Stimulated activated CD4-positive, alpha-beta T cell treated with anti-CD3 and anti-CD28 coated beads, Interleukin-15, amount 100 ng/mL, for 48 hours (primary cell): ENCODE measurements around the gene LRRC7.

Experiments used
- DNase-seq, 2 donors: peaks; one replicate each; pipeline ENCODE4 v3.0.0-alpha.2; 2020; ENCODE audit warnings: low read depth in 2 of 2

Gene LRRC7

GRCh38 chr1:70091811-70092210, 524.1 kb downstream of the LRRC7 start:
- no peak for DNase-seq

DNA sequence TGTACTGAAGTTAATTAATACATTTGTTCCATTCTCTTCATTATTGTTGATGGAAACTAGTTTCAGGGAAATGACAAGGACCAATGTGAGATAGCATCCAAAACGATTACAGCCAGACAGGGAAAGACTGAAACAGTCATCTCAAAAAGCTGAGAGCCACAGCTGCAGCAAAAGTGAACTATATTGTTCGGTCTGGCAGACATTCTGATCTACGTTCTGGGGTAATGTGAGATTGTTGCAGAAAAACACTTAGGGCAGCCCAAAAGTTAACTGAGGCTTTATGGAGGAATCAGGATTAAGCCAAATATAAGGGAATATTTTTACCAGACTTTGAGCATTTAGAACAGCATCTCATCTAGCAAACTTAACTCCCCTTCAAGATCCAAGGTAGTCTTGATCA, 524.8 kb downstream of the LRRC7 start:
- DNase-seq: no peak

- no peak for DNase-seq
Observed at GRCh38 chr1:70093250-70093975, 525.7 kb downstream of the LRRC7 start.

GRCh38 chr1:70101231-70101630, 533.5 kb downstream of the LRRC7 start:
- DNase-seq: no peak

DNA sequence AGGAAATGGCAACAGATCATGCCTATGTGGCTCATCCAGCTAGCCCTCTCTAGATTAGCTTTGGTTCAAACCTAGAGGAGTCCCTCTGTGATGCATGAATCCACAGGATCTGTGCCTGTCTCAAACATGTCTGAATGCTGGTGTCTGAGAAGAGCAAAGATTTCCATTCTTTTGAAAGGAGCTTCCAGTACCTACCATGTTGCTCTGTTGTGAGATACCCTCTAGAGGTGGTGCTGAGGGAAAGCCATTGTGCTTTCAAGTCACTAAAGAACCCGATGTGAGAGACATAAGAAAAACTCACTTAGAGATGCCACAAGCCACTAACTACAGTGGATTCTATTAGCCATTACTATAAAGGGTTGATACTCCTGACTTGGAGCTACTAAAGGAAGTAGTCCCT, 534.1 kb downstream of the LRRC7 start:
- DNase-seq: no peak

DNA sequence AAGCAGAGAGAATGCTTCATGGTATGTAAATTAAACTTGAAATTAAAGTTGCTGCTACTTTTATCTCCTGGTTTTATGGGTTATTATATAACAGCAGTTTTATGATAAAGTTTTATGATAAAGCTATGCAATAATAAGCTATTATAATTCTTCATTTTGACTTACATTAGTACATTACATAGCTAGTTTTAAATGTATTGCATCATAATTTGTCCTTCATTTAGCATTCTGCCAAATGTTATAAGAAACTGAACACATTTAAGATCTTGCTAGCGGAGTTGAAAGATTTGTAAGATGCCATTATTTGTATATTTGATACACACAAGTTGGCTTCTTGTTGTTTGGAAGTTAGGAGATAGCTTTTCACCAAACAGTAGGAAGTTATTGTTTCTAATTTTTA, 536.0 kb downstream of the LRRC7 start:
- DNase-seq: no peak

- no peak for DNase-seq
Observed at GRCh38 chr1:70109241-70109640, 541.5 kb downstream of the LRRC7 start.

DNA sequence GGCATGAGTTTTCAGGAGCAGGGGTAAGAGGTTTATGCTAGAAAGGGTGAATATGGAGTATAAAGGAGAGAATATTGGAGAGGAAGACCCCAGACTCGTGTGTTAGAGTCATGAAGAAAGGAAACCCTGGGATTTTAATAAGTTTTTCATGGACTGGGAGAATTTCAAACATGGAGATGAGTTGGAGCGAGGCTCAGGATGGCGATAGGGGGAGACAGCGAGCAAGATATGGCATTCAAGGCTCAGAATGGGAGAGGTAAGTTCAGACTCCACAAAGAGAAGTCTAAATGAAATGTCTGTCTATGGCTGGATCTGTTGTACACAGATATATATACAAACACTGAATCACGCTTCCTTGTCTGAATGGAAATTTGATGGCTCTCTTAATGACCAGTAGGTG, 545.1 kb downstream of the LRRC7 start:
- no peak for DNase-seq

GRCh38 chr1:70115315-70115714, 547.6 kb downstream of the LRRC7 start:
- no peak for DNase-seq

- DNase-seq: no peak
Observed at GRCh38 chr1:70117046-70117445, 549.3 kb downstream of the LRRC7 start.

- no peak for DNase-seq
Observed at GRCh38 chr1:70134148-70134547, 566.4 kb downstream of the LRRC7 start.

GRCh38 chr1:70140343-70140742, 572.6 kb downstream of the LRRC7 start:
- DNase-seq: no peak

DNA sequence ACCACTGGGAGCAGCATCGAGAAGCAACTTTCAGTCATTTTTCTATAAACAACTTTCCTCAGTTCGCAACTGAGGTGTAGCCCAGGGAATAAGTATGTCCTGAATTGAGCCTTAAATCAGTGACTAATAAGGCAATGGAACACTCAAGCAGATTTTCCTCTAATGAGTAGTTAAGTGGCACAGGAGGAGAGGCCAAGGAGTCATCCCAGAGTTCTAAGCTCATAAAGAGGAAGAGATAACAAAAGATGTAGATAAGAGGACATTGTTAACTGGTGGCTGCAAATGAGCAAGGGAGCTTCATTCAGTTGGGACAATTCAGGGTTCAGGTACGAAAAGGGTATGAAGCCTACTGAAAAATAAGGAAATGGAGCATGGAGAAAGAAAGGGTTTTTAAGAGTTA, 573.2 kb downstream of the LRRC7 start:
- no peak for DNase-seq

GRCh38 chr1:70142075-70142474, 574.4 kb downstream of the LRRC7 start:
- no peak for DNase-seq

- DNase-seq: no peak
Observed at GRCh38 chr1:70143048-70143659, 575.4 kb downstream of the LRRC7 start.

DNA sequence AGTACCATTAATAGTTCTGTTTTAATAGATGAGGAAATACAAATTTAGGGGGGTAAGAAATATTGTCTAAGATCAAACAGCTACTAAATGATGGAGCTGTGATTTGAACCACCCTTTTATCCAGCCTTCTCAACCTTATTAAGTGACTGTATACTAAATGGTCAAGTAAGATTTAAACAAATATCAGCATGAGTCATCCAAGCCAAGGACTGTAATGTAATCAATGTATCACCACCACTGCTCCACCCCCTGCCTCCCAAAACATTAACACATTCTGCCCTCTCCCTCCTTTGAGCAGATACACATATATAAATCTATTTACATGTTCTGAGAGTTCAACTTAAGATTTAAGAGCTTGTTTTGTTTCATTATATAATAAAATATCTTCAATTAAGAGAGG, 578.8 kb downstream of the LRRC7 start:
- DNase-seq: no peak

GRCh38 chr1:70150444-70150843, 582.7 kb downstream of the LRRC7 start:
- DNase-seq: no peak

DNA sequence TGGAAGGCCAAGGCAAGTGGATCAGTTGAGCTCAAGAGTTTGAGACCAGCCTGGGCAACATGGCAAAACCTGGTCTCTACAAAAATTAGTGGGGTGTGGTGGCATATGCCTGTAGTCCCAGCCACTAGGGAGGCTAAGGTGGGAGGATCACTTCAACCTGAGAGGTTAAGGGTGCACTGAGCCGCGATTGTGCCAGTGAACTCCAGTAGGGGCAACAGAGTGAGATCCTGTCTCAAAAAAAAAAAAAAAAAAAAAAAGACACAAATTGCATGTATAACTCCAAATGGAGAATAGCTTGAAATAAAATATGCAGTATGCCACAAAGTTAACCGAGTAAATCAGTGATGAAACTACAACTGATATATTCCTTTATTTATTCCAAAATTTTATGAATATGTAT, 586.0 kb downstream of the LRRC7 start:
- no peak for DNase-seq

DNA sequence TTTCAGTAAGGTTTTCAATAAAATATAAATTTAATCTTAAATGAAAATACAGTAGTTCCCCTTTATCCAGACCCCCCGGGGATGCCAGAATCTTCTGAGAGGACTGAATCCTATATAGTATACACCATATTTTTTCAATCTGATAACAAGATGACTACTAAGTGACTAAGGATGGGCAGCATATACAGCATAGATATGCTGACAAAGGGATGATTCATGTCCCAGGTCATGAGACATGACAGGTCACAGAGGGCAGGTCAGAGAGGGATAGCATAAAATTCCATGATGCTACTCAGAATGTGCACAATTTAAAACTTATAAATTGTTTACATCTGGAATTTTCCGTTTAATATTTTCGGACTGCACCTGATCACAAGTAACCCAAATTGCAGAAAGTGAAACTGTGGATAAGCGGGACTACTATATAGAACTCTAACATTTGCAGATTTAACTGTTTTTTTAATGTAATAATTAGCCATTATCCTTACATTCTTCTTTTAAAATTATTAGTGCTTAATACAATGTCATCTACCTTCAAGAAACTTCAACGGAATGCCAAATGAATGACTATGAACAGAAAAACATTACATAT, 588.9 kb downstream of the LRRC7 start:
- DNase-seq: no peak

- no peak for DNase-seq
Observed at GRCh38 chr1:70164350-70164749, 596.6 kb downstream of the LRRC7 start.

DNA sequence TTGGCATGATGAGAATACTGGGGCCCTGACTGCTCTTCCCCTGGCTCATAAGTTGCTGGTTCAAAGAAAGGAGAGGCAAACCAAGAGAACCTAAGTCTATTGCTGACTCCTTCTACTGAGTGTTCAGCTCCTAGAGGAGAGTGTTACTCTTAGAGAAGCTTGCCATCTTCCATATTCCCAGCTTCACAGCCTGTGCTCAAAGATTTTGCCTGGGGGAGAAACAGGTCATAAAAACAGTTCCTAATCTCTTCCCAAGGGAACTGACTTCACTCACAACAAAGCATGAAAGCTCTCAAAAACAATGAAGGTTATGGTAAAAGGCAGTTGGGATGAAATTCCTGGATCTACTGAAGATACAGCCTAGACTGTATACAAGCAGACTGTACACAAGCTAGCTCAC, 600.6 kb downstream of the LRRC7 start:
- DNase-seq: no peak

DNA sequence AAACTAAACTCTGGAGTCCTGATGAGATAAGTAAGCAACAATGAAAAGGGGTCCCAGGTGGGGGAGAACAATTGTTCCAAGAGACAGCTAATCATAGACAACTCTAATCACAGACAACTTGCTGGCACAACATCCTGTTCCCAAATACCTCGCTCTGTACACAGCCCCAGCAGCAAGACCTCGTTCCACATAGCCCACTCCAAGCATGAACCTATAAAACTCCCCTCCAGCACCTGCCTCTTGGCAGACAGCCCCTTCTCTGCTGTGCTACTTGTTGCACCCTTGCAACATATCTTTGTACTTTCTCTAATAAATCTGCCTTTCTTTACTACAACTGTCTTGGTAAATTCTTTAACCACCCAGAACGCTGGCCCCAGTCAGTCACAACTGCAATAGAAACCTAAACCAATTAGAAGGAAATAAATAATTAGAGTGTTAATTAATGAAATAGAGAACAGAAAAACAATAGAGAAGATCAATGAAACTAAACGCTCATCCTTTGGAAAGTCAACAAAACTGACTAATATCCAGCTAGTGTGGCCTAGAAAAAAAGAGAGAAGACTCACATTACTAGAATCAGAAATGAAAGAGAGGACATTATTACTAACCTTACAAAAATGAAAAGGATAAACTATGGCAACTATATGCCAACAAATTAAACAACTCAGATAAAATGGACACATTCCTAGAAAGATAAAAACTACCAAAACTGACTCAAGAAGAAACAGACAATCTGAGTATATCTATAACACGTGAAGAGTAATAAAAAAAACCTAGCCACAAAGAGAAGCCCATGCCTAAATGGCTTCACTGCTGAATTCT, 601.5 kb downstream of the LRRC7 start:
- no peak for DNase-seq

DNA sequence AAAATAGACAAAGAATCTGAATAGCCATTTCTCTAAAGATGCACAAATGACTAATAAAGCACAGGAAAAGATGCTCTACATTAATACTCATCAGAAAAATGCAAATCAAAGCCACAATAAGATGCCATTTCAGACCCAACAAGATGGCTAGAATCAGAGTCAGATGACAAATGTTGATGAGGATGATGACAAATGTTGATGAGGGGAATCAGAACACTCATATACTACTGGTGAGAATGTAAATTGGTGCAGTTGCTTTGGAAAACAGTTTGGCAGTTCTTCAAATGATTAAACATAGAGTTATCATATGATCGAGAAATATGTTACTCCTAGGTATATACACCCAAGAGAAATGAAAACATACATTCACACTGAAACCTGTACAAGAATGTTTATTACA, 603.8 kb downstream of the LRRC7 start:
- DNase-seq: no peak
